IMR-90 (cell line): ENCODE measurements around the gene SOX5. TPM values are rescaled to one million over a fixed set of nuclear protein-coding genes. Genes with fewer than 3 reads are reported as not detected.

Experiments used
- ATAC-seq: fragments of 200-7000 bp; cut with Tn5 transposase; 2 replicates; pipeline ENCODE4 v1.9.1; 2020; ENCODE audit warnings: low read depth, mild to moderate bottlenecking, moderate library complexity
- Bru-seq: library from RNA; stranded (reverse); fragments of 400-500 nt; gene quantifications from one replicate; lab custom pipeline; 2021; lab: Mats Ljungman, UMichigan
- BruChase-seq, 2 experiments: library from RNA; stranded (reverse); fragments of 400-500 nt; gene quantifications; one replicate each; lab custom pipeline; 2021; lab: Mats Ljungman, UMichigan
- BruUV-seq: library from RNA; stranded (reverse); fragments of 400-500 nt; replicated peaks from 2 replicates; lab custom pipeline; 2021; lab: Mats Ljungman, UMichigan
- CTCF ChIA-PET: fragments of 300-600 bp; formaldehyde crosslinking; extraction: SDS; loops from one replicate; lab custom pipeline; 2021; ENCODE audit warnings: antibody characterized with exemption; lab: Yijun Ruan, JAX
- POLR2A ChIA-PET: fragments of 300-600 bp; sonication (Branson Sonifier 250); formaldehyde crosslinking; loops from one replicate; lab custom pipeline; 2022; ENCODE audit warnings: antibody characterized with exemption; ENCODE audit not compliant: unreplicated experiment; lab: Charles Lee
- DNase-seq: peaks from one replicate; pipeline ENCODE4 v3.0.0; 2013
- H2AFZ ChIP-seq: replicated peaks from 2 replicates; pipeline ENCODE3; 2013; ENCODE audit warnings: low read length, mild to moderate bottlenecking; ENCODE audit not compliant: poor library complexity
- H2AK5ac ChIP-seq: 2 replicates; pipeline ENCODE4 v1.6.1; 2013; ENCODE audit warnings: low read depth, low read length, inconsistent platforms
- H2AK9ac ChIP-seq: replicated peaks from 2 replicates; pipeline ENCODE3; 2013; ENCODE audit warnings: mild to moderate bottlenecking, low read depth, low read length, moderate library complexity; ENCODE audit not compliant: poor library complexity
- H2BK120ac ChIP-seq: 2 replicates; pipeline ENCODE4 v1.6.1; 2013; ENCODE audit warnings: low read depth, low read length, inconsistent platforms
- H2BK15ac ChIP-seq: 3 replicates; pipeline ENCODE4 v1.6.1; 2013; ENCODE audit warnings: low read depth, low read length, inconsistent platforms
- H2BK20ac ChIP-seq: 2 replicates; pipeline ENCODE4 v1.6.1; 2013; ENCODE audit warnings: low read depth, mild to moderate bottlenecking, inconsistent platforms, low read length, moderate library complexity
- H2BK5ac ChIP-seq: 2 replicates; pipeline ENCODE4 v1.6.1; 2013; ENCODE audit warnings: mild to moderate bottlenecking, low read depth, low read length, inconsistent platforms; ENCODE audit not compliant: poor library complexity, severe bottlenecking
- H3K14ac ChIP-seq: replicated peaks from 2 replicates; pipeline ENCODE4 v1.6.1; 2013; ENCODE audit warnings: low read depth, low read length, inconsistent platforms
- H3K18ac ChIP-seq: 2 replicates; pipeline ENCODE4 v1.6.1; 2013; ENCODE audit warnings: low read depth, low read length, control low read depth
- H3K23ac ChIP-seq: 2 replicates; pipeline ENCODE4 v1.6.1; 2013; ENCODE audit warnings: low read depth, low read length, inconsistent platforms
- H3K27ac ChIP-seq: 2 replicates; pipeline ENCODE4 v1.5.1; 2013; ENCODE audit warnings: mild to moderate bottlenecking, control low read depth, low read length; ENCODE audit not compliant: insufficient read depth
- H3K27me3 ChIP-seq: 2 replicates; pipeline ENCODE4 v1.6.1; 2013; ENCODE audit warnings: low read length; ENCODE audit not compliant: control insufficient read depth, insufficient read depth
- H3K36me3 ChIP-seq: 2 replicates; pipeline ENCODE4 v1.6.1; 2013; ENCODE audit warnings: low read length, mixed read lengths; ENCODE audit not compliant: control insufficient read depth, insufficient read depth
- H3K4ac ChIP-seq: 2 replicates; pipeline ENCODE4 v1.6.1; 2013; ENCODE audit warnings: low read depth, low read length, inconsistent platforms
- H3K4me1 ChIP-seq: 2 replicates; pipeline ENCODE4 v1.6.1; 2013; ENCODE audit warnings: low read length, mixed read lengths; ENCODE audit not compliant: control insufficient read depth, insufficient read depth
- H3K4me2 ChIP-seq: 2 replicates; pipeline ENCODE4 v1.6.1; 2013; ENCODE audit warnings: low read depth, mild to moderate bottlenecking, control low read depth, low read length, moderate library complexity
- H3K4me3 ChIP-seq: 2 replicates; pipeline ENCODE4 v1.5.1; 2013; ENCODE audit warnings: low read depth, mild to moderate bottlenecking, control low read depth, low read length, moderate library complexity; ENCODE audit not compliant: insufficient read depth
- H3K56ac ChIP-seq: 2 replicates; pipeline ENCODE4 v1.6.1; 2013; ENCODE audit warnings: low read length, inconsistent platforms; ENCODE audit not compliant: insufficient read depth; ENCODE audit errors: extremely low read depth
- H3K79me1 ChIP-seq, 2 experiments: 2 replicates each; pipeline ENCODE4 v1.6.1; 2013; ENCODE audit warnings: low read length in 2 of 2, inconsistent platforms in 1 of 2, low read depth in 1 of 2
- H3K9ac ChIP-seq: 2 replicates; pipeline ENCODE4 v1.6.1; 2013; ENCODE audit warnings: low read depth, low read length, control low read depth
- H3K9me1 ChIP-seq: 2 replicates; pipeline ENCODE4 v1.6.1; 2013; ENCODE audit warnings: low read length, inconsistent platforms; ENCODE audit not compliant: insufficient read depth
- H3K9me3 ChIP-seq: 2 replicates; pipeline ENCODE4 v1.6.1; 2013; ENCODE audit warnings: low read length; ENCODE audit not compliant: control insufficient read depth, insufficient read depth
- H4K20me1 ChIP-seq: 2 replicates; pipeline ENCODE4 v1.6.1; 2013; ENCODE audit warnings: low read length, inconsistent platforms; ENCODE audit not compliant: insufficient read depth
- H4K5ac ChIP-seq: 2 replicates; pipeline ENCODE4 v1.6.1; 2013; ENCODE audit warnings: mild to moderate bottlenecking, low read depth, low read length, control low read depth
- H4K8ac ChIP-seq, 2 experiments: 2 replicates each; pipeline ENCODE4 v1.6.1; 2013; ENCODE audit warnings: low read depth in 2 of 2, low read length in 2 of 2, control low read depth in 1 of 2, inconsistent platforms in 1 of 2
- H4K91ac ChIP-seq: 2 replicates; pipeline ENCODE4 v1.6.1; 2013; ENCODE audit warnings: low read depth, low read length, inconsistent platforms; ENCODE audit not compliant: insufficient read depth
- MAZ ChIP-seq: IDR thresholded peaks from 2 replicates; pipeline ENCODE4 v1.6.1; 2012; ENCODE audit warnings: low read depth, mild to moderate bottlenecking, low read length, improper control_type of control experiment, moderate library complexity, borderline replicate concordance
- RAD21 ChIP-seq: IDR thresholded peaks from 2 replicates; pipeline ENCODE4 v1.6.1; 2012; ENCODE audit warnings: low read length, improper control_type of control experiment
- WGBS, 2 experiments: methylation state at CpG; one replicate each; pipeline versions ENCODE4 v1.1.5 to v1.1.7; 2013; ENCODE audit warnings: missing lambda C conversion rate in 2 of 2; ENCODE audit not compliant: insufficient read length in 1 of 2; ENCODE audit errors: extremely low coverage in 2 of 2; 5-methylcytosine and 5-hydroxymethylcytosine counted together
- dilution Hi-C: fragments of 300-500 bp; cut with HindIII; formaldehyde crosslinking; loops from one replicate; pipeline ENCODE4 v1.14.3; 2018; ENCODE audit warnings: low sequenced_read_pairs; ENCODE audit not compliant: unreplicated experiment
- in situ Hi-C: fragments of 300-500 bp; cut with MboI; formaldehyde crosslinking; loops from 3 replicates; pipeline ENCODE4 v1.14.3; 2019; ENCODE audit warnings: low sequenced_read_pairs, inconsistent platforms, mixed read lengths
- intact Hi-C: fragments of 100-400 bp; cut with micrococcal nuclease; formaldehyde crosslinking; loops from 2 replicates; pipeline ENCODE4 v1.10.0; 2022
- long read RNA-seq: library from polyadenylated mRNA; unstranded; transcript quantifications from one replicate; pipeline ENCODE4 v2.0.0, GENCODE V29; 2021; ENCODE audit not compliant: unreplicated experiment
- polyA plus RNA-seq, 3 experiments: library from polyadenylated mRNA; depleted of rRNA; stranded (reverse); fragments of >200 nt; gene quantifications; 2 replicates each; pipeline ENCODE4 v1.2.3, GENCODE V29; 2012; ENCODE audit warnings: low replicate concordance in 1 of 3
- total RNA-seq: library from RNA; depleted of rRNA; stranded (reverse); fragments of >200 nt; gene quantifications from 2 replicates; pipeline ENCODE4 v1.2.3, GENCODE V29; 2012; rRNA removed

The SOX5 gene
- 11.9 and 13.1 TPM in 2 replicates for total RNA-seq
- polyA plus RNA-seq (2012; rRNA removed), result 1.1 and 1.6 TPM in 2 replicates
- 1.2 and 1.7 TPM in 2 replicates for polyA plus RNA-seq (2012; cell fraction: cytosol; rRNA removed)
- polyA plus RNA-seq (2012; cell fraction: nucleus; rRNA removed; ENCODE audit: low replicate concordance), result 3.3 and 4.5 TPM in 2 replicates
- Bru-seq, nascent RNA, result percentile 76 among the genes with signal in this experiment
- percentile 62 among the genes with signal in this experiment for BruChase-seq, experiment 1, labeled RNA remaining after a 6-hour chase
- percentile 81 among the genes with signal in this experiment for BruChase-seq, experiment 2, labeled RNA remaining after a 2-hour chase
- long read RNA-seq, partial matches to known transcripts, result 2 of 5 reads
- long read RNA-seq, other reads (novel, unspliced or antisense), result 2 of 5 reads

DNA sequence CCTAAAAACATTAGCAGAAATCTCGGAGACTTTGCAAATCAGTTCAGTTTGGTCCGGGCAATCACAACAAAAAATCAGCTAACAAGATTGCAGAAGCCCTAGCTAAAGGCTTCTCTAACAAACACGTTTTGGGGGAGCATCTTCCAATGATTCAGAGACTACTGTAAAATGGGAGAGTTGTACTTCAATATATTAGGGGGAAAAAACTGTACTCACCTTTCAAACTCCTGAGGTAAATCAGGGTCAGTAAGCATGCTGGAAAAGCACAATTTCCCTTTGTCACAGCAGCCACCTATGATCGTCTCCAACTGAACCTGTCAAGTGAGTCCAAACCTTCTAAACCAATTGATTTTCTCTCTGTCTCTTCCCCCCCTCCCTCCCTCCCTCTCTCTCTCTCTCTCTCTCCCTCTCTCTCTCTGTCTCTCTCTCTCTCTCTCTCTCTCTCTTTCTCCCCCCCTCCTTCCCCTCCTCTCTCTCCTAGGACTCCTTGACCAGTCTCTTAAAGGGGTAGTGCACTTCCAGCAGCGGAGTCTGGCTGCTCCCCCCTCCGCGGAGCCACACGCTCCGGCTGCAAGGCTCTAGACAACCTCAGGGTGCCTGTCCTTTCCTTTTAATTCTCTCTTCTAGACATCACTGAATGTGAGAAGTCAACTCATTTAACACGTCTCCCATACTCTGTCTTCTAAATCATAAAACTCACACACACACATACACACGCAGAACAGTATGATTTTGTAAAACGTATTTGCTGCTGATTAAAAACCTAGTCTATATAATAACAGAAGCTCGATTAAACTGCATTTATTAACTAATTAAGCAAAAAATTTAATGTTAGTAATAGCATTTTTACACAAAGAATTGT is at the start of gene SOX5:
SOX5 (minus strand) TSS at position 323 of the 862 bp plus-strand sequence; CDS start at position 254, 69 bp downstream.
- in situ Hi-C loops, result no loop called here
- H3K9ac ChIP-seq, result peak within 1 kb of the TSS; percentile 72
- no peak within 1 kb of the TSS for H4K91ac ChIP-seq
- peak within 1 kb of the TSS; percentile 51 for H3K14ac ChIP-seq
- no peak within 1 kb of the TSS for H2AK9ac ChIP-seq
- peaks cover 0 to 3% of the 10 kb centered on the region in 2 experiments; a peak in 1 of 4 replicates for H3K79me1 ChIP-seq
- H2BK120ac ChIP-seq, result no peak within 1 kb of the TSS
- H4K5ac ChIP-seq, result no peak within 1 kb of the TSS
- H2AFZ ChIP-seq, result peak within 1 kb of the TSS; percentile 83
- peak within 1 kb of the TSS; percentile 98 for H3K4me2 ChIP-seq
- intact Hi-C loops, result loop anchor here (10.0 kb wide), 1 partner anchor 825 kb away; no protein-coding TSS in a partner anchor
- dilution Hi-C loops, result no loop called here
- no peaks in the 10 kb centered on the region for H3K9me1 ChIP-seq
- H3K23ac ChIP-seq, result peak within 1 kb of the TSS; percentile 91; the same call in 1 of the 2 replicates
- no peak within 1 kb of the TSS; a peak in 1 of 4 replicates for H4K8ac ChIP-seq
- H3K9me3 ChIP-seq, result no peaks in the 10 kb centered on the region
- DNase-seq (peak; percentile 68), ATAC-seq (peak; percentile 83)
- BruUV-seq, result no TSS peak
- H3K56ac ChIP-seq, result no peak within 1 kb of the TSS; the same call in 1 of the 2 replicates
- H3K27ac ChIP-seq, result no peak within 1 kb of the TSS
- H3K4me1 ChIP-seq, result no peaks in the 10 kb centered on the region
- WGBS, 2 experiments, result 0% methylated on average over 5 of the region's 13 CpGs; no CpG with 5 or more reads in 1 of the 2 experiments
- H3K4me3 ChIP-seq, result peak within 1 kb of the TSS; percentile 66
- no peaks in the 10 kb centered on the region for H4K20me1 ChIP-seq
- no peak for TF ChIP-seq RAD21
- peak; percentile 21; the same call in 1 of the 2 replicates for TF ChIP-seq MAZ
- no peak within 1 kb of the TSS for H2AK5ac ChIP-seq
- no peaks in the 10 kb centered on the region for H3K36me3 ChIP-seq
- no peak within 1 kb of the TSS for H3K18ac ChIP-seq
- ChIA-PET POLR2A (interaction anchor here (0.5 to 1.2 kb wide), 4 partner anchors 9 to 86 kb away, joined by 3 to 12 read pairs (median 4); no protein-coding TSS in a partner anchor), CTCF (no interaction called here)
- no peak within 1 kb of the TSS for H2BK20ac ChIP-seq
- no peaks in the 10 kb centered on the region for H3K27me3 ChIP-seq
- H2BK5ac ChIP-seq, result no peak within 1 kb of the TSS
- H3K4ac ChIP-seq, result no peak within 1 kb of the TSS
- no peak within 1 kb of the TSS for H2BK15ac ChIP-seq
